ENCODE measurements around the gene NDUFA5.
"Not testable (repeated sequence)": the region's sequence is repeated elsewhere in the genome, so short reads cannot be mapped to it uniquely, and the experiment has no call there.

NDUFA5 gene

DNA sequence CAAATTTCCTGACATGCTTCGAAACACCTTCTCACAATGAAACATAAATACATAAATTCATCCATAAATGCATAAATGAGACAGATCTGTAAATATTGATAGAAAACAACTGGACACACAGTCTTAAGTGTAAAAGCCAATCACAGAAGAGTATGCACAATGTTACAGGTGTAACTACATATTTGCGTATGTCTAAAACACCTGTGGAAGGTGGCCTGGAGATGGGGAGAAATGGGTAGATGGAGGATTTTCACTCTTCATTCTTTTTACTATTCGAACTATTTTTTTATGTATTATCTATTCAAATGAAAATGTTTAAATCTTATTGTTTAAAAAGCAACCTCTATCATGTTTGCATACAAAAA lies 24.1 kb downstream of the NDUFA5 start:
- TF ChIP-seq CTCF (IDR thresholded peaks at IDR 0.05; ENCODE audit: insufficient read depth, missing control alignments) = no peak
- FAIRE-seq = no peak
- DNase-seq (ENCODE audit: insufficient read length, low spot score) = no peak

GRCh38 chr7:123532788-123533552 lies 24.6 kb downstream of the NDUFA5 start:
- not testable (repeated sequence) for DNase-seq (ENCODE audit: insufficient read length, low spot score); FAIRE-seq

GRCh38 chr7:123532343-123532742 lies 25.3 kb downstream of the NDUFA5 start:
- not testable (repeated sequence) for DNase-seq (ENCODE audit: insufficient read length, low spot score); FAIRE-seq

- not testable (repeated sequence) for FAIRE-seq; DNase-seq (ENCODE audit: insufficient read length, low spot score)
Observed at GRCh38 chr7:123530035-123530591, 27.5 kb downstream of the NDUFA5 start.

DNA sequence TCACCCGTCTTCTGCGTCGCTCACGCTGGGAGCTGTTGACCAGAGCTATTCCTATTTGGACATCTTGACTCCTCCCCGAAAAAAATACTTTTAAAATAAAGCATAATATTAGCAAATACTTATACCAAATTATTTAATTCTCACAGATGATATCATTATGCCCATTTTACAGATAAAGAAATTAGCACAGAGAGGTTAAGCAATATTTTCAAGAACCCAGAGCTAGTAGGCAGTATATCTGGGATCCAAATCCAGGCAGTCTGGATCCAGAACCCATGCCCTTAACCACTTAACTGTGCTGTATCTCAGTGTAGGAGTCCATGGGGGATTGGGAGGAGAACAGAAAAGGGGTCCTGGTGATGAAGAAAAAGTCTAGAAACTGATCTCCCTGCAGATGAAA lies 29.4 kb downstream of the NDUFA5 start:
- TF ChIP-seq CTCF (IDR thresholded peaks at IDR 0.05; ENCODE audit: insufficient read depth, missing control alignments) = no peak
- no peak for FAIRE-seq
- no peak for DNase-seq (ENCODE audit: insufficient read length, low spot score)

DNA sequence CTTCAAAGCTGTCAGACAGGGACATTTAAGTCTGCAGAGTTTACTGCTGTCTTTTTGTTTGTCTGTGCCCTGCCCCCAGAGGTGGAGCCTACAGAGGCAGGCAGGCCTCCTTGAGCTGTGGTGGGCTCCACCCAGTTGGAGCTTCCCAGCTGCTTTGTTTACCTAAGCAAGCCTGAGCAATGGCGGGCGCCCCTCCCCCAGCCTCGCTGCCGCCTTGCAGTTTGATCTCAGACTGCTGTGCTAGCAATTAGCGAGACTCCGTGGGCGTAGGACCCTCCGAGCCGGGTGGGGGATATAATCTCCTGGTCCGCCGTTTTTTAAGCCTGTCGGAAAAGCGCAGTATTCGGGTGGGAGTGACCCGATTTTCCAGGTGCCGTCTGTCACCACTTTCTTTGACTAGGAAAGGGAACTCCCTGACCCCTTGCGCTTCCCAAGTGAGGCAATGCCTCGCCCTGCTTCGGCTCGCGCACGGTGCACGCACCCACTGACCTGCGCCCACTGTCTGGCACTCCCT lies 29.8 kb downstream of the NDUFA5 start:
- FAIRE-seq; DNase-seq (ENCODE audit: insufficient read length, low spot score): not testable (repeated sequence)

DNA sequence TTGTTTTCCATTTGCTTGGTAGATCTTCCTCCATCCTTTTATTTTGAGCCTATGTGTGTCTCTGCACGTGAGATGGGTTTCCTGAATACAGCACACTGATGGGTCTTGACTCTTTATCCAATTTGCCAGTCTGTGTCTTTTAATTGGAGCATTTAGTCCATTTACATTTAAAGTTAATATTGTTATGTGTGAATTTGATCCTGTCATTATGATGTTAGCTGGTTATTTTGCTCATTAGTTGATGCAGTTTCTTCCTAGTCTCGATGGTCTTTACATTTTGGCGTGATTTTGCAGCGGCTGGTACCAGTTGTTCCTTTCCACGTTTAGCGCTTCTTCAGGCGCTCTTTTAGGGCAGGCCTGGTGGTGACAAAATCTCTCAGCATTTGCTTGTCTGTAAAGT lies 31.1 kb downstream of the NDUFA5 start:
- not testable (repeated sequence) for DNase-seq (ENCODE audit: insufficient read length, low spot score); FAIRE-seq

DNA sequence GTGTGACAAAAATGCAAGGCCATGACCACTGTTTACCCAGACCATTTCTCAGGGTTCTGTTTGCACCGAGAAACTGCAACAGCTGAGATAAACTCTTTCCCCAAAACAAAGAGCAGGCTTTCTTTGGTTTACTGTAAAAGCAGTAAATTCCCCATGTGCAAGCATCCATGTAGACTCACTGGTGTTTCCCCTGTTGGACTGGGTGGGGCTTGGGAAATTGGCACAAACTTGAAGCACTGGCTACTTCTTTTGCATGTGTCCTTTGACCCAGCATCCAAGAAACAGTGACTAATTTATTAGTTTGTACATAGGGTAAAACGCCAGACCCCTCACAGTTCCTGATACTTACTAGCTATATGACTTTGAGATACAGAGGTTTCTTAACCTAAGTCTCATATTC lies 35.6 kb downstream of the NDUFA5 start:
- DNase-seq (ENCODE audit: insufficient read length, low spot score) (no peak), FAIRE-seq (no peak)
- no peak for TF ChIP-seq CTCF (IDR thresholded peaks at IDR 0.05; ENCODE audit: insufficient read depth, missing control alignments)

- DNase-seq (ENCODE audit: insufficient read length, low spot score) (no peak), FAIRE-seq (no peak)
- no peak for TF ChIP-seq CTCF (IDR thresholded peaks at IDR 0.05; ENCODE audit: insufficient read depth, missing control alignments)
Observed at GRCh38 chr7:123505221-123505620, 52.4 kb downstream of the NDUFA5 start.

- no peak for FAIRE-seq
- no peak for TF ChIP-seq CTCF (IDR thresholded peaks at IDR 0.05; ENCODE audit: insufficient read depth, missing control alignments)
- no peak for DNase-seq (ENCODE audit: insufficient read length, low spot score)
Observed at GRCh38 chr7:123502201-123502600, 55.4 kb downstream of the NDUFA5 start.
